T-cell (primary cell): ENCODE results near the gene RBM27. TPM values are rescaled to one million over a fixed set of nuclear protein-coding genes. Genes with fewer than 3 reads are reported as not detected.
A peak's percentile ranks its signal among the peaks of the same experiment; 100 is the strongest.
"Not testable (repeated sequence)": the region's sequence is repeated elsewhere in the genome, so short reads cannot be mapped to it uniquely, and the experiment has no call there.

ENCODE experiments used
- ATAC-seq, 4 experiments: fragments of 200-7000 bp in 3 of 4; fragments of 150-1000 bp in 1 of 4; cut with Tn5 transposase; replicated peaks in 1 of 4; 1 replicate in 3 of 4; 2 replicates in 1 of 4; pipeline ENCODE4 v1.10.0; 2021; ENCODE audit warnings: moderate library complexity in 3 of 4, mild to moderate bottlenecking in 2 of 4, moderate number of reproducible peaks in 1 of 4
- CTCF ChIA-PET, 2 donors: fragments of 300-600 bp; sonication (Branson Sonifier 250); formaldehyde crosslinking; loops; one replicate each; lab custom pipeline; 2022; ENCODE audit warnings: antibody characterized with exemption in 2 of 2; lab: Charles Lee
- POLR2A ChIA-PET, 2 donors: fragments of 300-600 bp; sonication (Branson Sonifier 250); formaldehyde crosslinking; loops; one replicate each; lab custom pipeline; 2022; ENCODE audit warnings: antibody characterized with exemption in 2 of 2; lab: Charles Lee
- DNase-seq, 35 experiments: peaks; one replicate each; pipeline versions ENCODE4 v3.0.0 to v3.0.0-alpha.2; 2013 to 2023
- H3K27ac ChIP-seq: one replicate; pipeline ENCODE4 v1.5.1; 2013; ENCODE audit warnings: low read length
- H3K27me3 ChIP-seq, 2 experiments: replicated peaks in 1 of 2; 1 replicate in 1 of 2; 2 replicates in 1 of 2; pipeline versions ENCODE4 v1.6.1 to v1.7.0; 2013; ENCODE audit warnings: low read length in 1 of 2, mixed read lengths in 1 of 2; ENCODE audit not compliant: control insufficient read depth in 2 of 2, insufficient read depth in 2 of 2; ENCODE audit errors: extremely low read depth in 1 of 2
- H3K36me3 ChIP-seq, 2 donors: 1 replicate in 1 of 2; 2 replicates in 1 of 2; pipeline versions ENCODE4 v1.6.1 to v1.7.0; 2013; ENCODE audit warnings: low read length in 1 of 2; ENCODE audit not compliant: control insufficient read depth in 2 of 2, insufficient read depth in 1 of 2; ENCODE audit errors: extremely low read depth in 1 of 2
- H3K4me1 ChIP-seq, 2 experiments: 1 replicate in 1 of 2; 2 replicates in 1 of 2; pipeline versions ENCODE4 v1.6.1 to v1.7.0; 2013; ENCODE audit warnings: low read length in 2 of 2, mixed read lengths in 1 of 2; ENCODE audit not compliant: insufficient read depth in 2 of 2, control insufficient read depth in 1 of 2; ENCODE audit errors: extremely low read depth in 1 of 2
- H3K4me3 ChIP-seq, 2 donors: 1 replicate in 1 of 2; 2 replicates in 1 of 2; pipeline versions ENCODE4 v1.5.1 to v1.7.0; 2013; ENCODE audit warnings: mild to moderate bottlenecking in 2 of 2, low read length in 1 of 2, moderate library complexity in 1 of 2; ENCODE audit not compliant: control insufficient read depth in 1 of 2; ENCODE audit errors: extremely low read depth in 1 of 2
- H3K9me3 ChIP-seq: 2 replicates; pipeline ENCODE4 v1.7.0; 2013
- H3K27ac Mint-ChIP-seq, 2 donors: one replicate each; pipeline ENCODE4 v1.8.0; 2020 to 2021; ENCODE audit warnings: mild to moderate bottlenecking in 2 of 2, mixed read lengths in 2 of 2
- H3K27me3 Mint-ChIP-seq, 2 donors: one replicate each; pipeline ENCODE4 v1.8.0; 2021 to 2022; ENCODE audit warnings: mixed read lengths in 2 of 2
- H3K36me3 Mint-ChIP-seq: one replicate; pipeline ENCODE4 v1.8.0; 2021; ENCODE audit warnings: mixed read lengths
- H3K4me1 Mint-ChIP-seq, 3 donors: one replicate each; pipeline ENCODE4 v1.8.0; 2020 to 2022; ENCODE audit warnings: mixed read lengths in 3 of 3, mild to moderate bottlenecking in 1 of 3
- H3K4me3 Mint-ChIP-seq, 3 donors: one replicate each; pipeline ENCODE4 v1.8.0; 2020 to 2022; ENCODE audit warnings: mild to moderate bottlenecking in 3 of 3, mixed read lengths in 3 of 3, moderate library complexity in 3 of 3
- H3K9me3 Mint-ChIP-seq, 3 donors: one replicate each; pipeline ENCODE4 v1.8.0; 2020 to 2022; ENCODE audit warnings: mixed read lengths in 3 of 3
- WGBS: methylation state at CpG from one replicate; pipeline ENCODE4 v1.1.5; 2013; ENCODE audit warnings: missing lambda C conversion rate; ENCODE audit not compliant: insufficient coverage; 5-methylcytosine and 5-hydroxymethylcytosine counted together
- total RNA-seq, 35 experiments: library from RNA in 6 of 35; stranded (reverse) in 6 of 35; fragments of 120-200 nt in 1 of 35; gene quantifications; one replicate each; pipeline versions ENCODE4 v1.2.1 to v1.2.4 and lab custom pipeline; 2013 to 2026

RBM27 gene
- total RNA-seq, 5 donors from 2014 or later (not counting 1 experiment from before 2014, with no cell fraction given) = 19.1 to 26.1 (median 24.9) TPM

GRCh38 chr5:146169076-146169475, 34.3 kb upstream of the RBM27 start:
- Histone ChIP-seq H3K4me3 (no peak overlapping the region), H3K4me1 (no peaks in the 10 kb centered on the region), H3K9me3 (no peaks in the 10 kb centered on the region), H3K27ac (no peak overlapping the region), H3K27me3 (no peaks in the 10 kb centered on the region), H3K36me3 (peaks cover 0 to 61% of the 10 kb centered on the region in 2 donors)
- no peak for ATAC-seq
- H3K4me1 Mint-ChIP-seq = peaks cover 10 to 21% (median 11%) of the 10 kb centered on the region in 3 donors
- ChIA-PET POLR2A (no interaction called here), CTCF (no interaction called here)
- peaks cover 59% of the 10 kb centered on the region for H3K36me3 Mint-ChIP-seq
- no peak overlapping the region for H3K4me3 Mint-ChIP-seq
- DNase-seq = no peak
- no peak overlapping the region for H3K27ac Mint-ChIP-seq
- H3K9me3 Mint-ChIP-seq = no peaks in the 10 kb centered on the region
- H3K27me3 Mint-ChIP-seq = no peaks in the 10 kb centered on the region

GRCh38 chr5:146173049-146173448, 30.4 kb upstream of the RBM27 start:
- not testable (repeated sequence) for H3K27me3 ChIP-seq, H3K27ac ChIP-seq, H3K4me3 ChIP-seq, H3K9me3 ChIP-seq, H3K4me3 Mint-ChIP-seq, ATAC-seq, DNase-seq, H3K27me3 Mint-ChIP-seq, H3K27ac Mint-ChIP-seq, H3K4me1 ChIP-seq, H3K9me3 Mint-ChIP-seq
- ChIA-PET POLR2A (interaction anchor here (0.5 to 0.6 kb wide), 5 partner anchors 10 to 132 kb away, joined by 4 to 5 read pairs (median 4); no protein-coding TSS in a partner anchor), CTCF (interaction anchor here in 1 of 2 donors (0.6 kb wide), 1 partner anchor 17 kb away, joined by 3 read pairs; no protein-coding TSS in a partner anchor)
- H3K36me3 Mint-ChIP-seq = peaks cover 39% of the 10 kb centered on the region
- H3K4me1 Mint-ChIP-seq = peaks cover 10 to 22% (median 13%) of the 10 kb centered on the region in 3 donors
- no CpG with 5 or more reads among the region's 8 CpGs for WGBS
- peaks cover 0 to 37% of the 10 kb centered on the region in 2 donors for H3K36me3 ChIP-seq

- Mint-ChIP-seq H3K4me3 (no peak overlapping the region), H3K27me3 (no peaks in the 10 kb centered on the region), H3K36me3 (peaks cover 37% of the 10 kb centered on the region), H3K4me1 (peaks cover 11 to 23% (median 13%) of the 10 kb centered on the region in 3 donors), H3K9me3 (no peaks in the 10 kb centered on the region), H3K27ac (peak overlapping the region in 1 of 2 donors; percentile 9)
- Histone ChIP-seq H3K27ac (no peak overlapping the region), H3K4me3 (no peak overlapping the region), H3K27me3 (no peaks in the 10 kb centered on the region), H3K4me1 (no peaks in the 10 kb centered on the region), H3K9me3 (no peaks in the 10 kb centered on the region), H3K36me3 (peaks cover 0 to 33% of the 10 kb centered on the region in 2 donors)
- no peak for DNase-seq
- WGBS = 68% methylated on average over 3 of the region's 3 CpGs
- ChIA-PET POLR2A (interaction anchor here (0.6 kb wide), 4 partner anchors 41 to 133 kb away, joined by 3 to 4 read pairs (median 4); no protein-coding TSS in a partner anchor), CTCF (interaction anchor here in 1 of 2 donors (0.5 to 0.6 kb wide), 2 partner anchors 16 to 101 kb away, joined by 3 to 4 read pairs; no protein-coding TSS in a partner anchor)
- ATAC-seq = no peak
These were observed 29.8 kb upstream of the RBM27 start for GRCh38 chr5:146173597-146173996.

- no peak overlapping the region for H3K4me3 Mint-ChIP-seq
- H3K36me3 Mint-ChIP-seq = peaks cover 18% of the 10 kb centered on the region
- no peak overlapping the region for H3K27ac Mint-ChIP-seq
- POLR2A ChIA-PET = no interaction called here
- no peaks in the 10 kb centered on the region for H3K27me3 ChIP-seq
- no peak overlapping the region for H3K4me3 ChIP-seq
- H3K9me3 Mint-ChIP-seq = no peaks in the 10 kb centered on the region
- H3K9me3 ChIP-seq = no peaks in the 10 kb centered on the region
- DNase-seq (no peak), ATAC-seq (no peak)
- H3K27ac ChIP-seq = no peak overlapping the region
- H3K36me3 ChIP-seq = peaks cover 0 to 13% of the 10 kb centered on the region in 2 donors
- CTCF ChIA-PET = no interaction called here
- peaks cover 4 to 12% of the 10 kb centered on the region in 2 experiments for H3K4me1 ChIP-seq
- H3K4me1 Mint-ChIP-seq = peaks cover 27 to 37% (median 31%) of the 10 kb centered on the region in 3 donors
- H3K27me3 Mint-ChIP-seq = no peaks in the 10 kb centered on the region
- 96% methylated on average over 3 of the region's 5 CpGs for WGBS
These were observed 26.6 kb upstream of the RBM27 start for GRCh38 chr5:146176805-146177204.

GRCh38 chr5:146179696-146180095, 23.7 kb upstream of the RBM27 start:
- Histone ChIP-seq H3K27me3 (no peaks in the 10 kb centered on the region), H3K4me3 (no peak overlapping the region), H3K27ac (no peak overlapping the region), H3K36me3 (peaks cover 0 to 9% of the 10 kb centered on the region in 2 donors), H3K9me3 (no peaks in the 10 kb centered on the region), H3K4me1 (peaks cover 4 to 25% of the 10 kb centered on the region in 2 experiments)
- POLR2A ChIA-PET = interaction anchor here in 1 of 2 donors (0.7 kb wide), 1 partner anchor 11 kb away, joined by 5 read pairs; no protein-coding TSS in a partner anchor
- DNase-seq = no peak
- no peak overlapping the region for H3K27ac Mint-ChIP-seq
- H3K4me3 Mint-ChIP-seq = peak overlapping the region in 1 of 3 donors; percentile 9
- CTCF ChIA-PET = no interaction called here
- WGBS = 100% methylated on average over 1 of the region's 1 CpG
- ATAC-seq = no peak
- H3K36me3 Mint-ChIP-seq = peaks cover 11% of the 10 kb centered on the region
- H3K27me3 Mint-ChIP-seq = no peaks in the 10 kb centered on the region
- peaks cover 30 to 36% (median 33%) of the 10 kb centered on the region in 3 donors for H3K4me1 Mint-ChIP-seq
- H3K9me3 Mint-ChIP-seq = no peaks in the 10 kb centered on the region

GRCh38 chr5:146183403-146183802, 20.0 kb upstream of the RBM27 start:
- ATAC-seq = not testable (repeated sequence)

More at GRCh38 chr5:146183403-146183802, 20.0 kb upstream of the RBM27 start:
- H3K27ac Mint-ChIP-seq = peak overlapping the region; percentile 93 to 97
- peak in 2 of 35 experiments; percentile 11 to 16 for DNase-seq
- POLR2A ChIA-PET = interaction anchor here (0.6 to 0.9 kb wide), 7 partner anchors 9 to 48 kb away, joined by 3 to 5 read pairs (median 3); no protein-coding TSS in a partner anchor
- H3K36me3 ChIP-seq, H3K9me3 Mint-ChIP-seq, H3K36me3 Mint-ChIP-seq, H3K27me3 ChIP-seq, CTCF ChIA-PET, H3K27me3 Mint-ChIP-seq, H3K9me3 ChIP-seq: not testable (repeated sequence)
- WGBS = 97% methylated on average over 20 of the region's 21 CpGs
- peak overlapping the region; percentile 71 for H3K27ac ChIP-seq
- H3K4me1 Mint-ChIP-seq = peaks cover 27 to 28% (median 28%) of the 10 kb centered on the region in 3 donors
- peaks cover 4 to 25% of the 10 kb centered on the region in 2 experiments for H3K4me1 ChIP-seq
- H3K4me3 ChIP-seq = peak overlapping the region; percentile 68 to 81
- peak overlapping the region; percentile 91 to 100 (median 97) for H3K4me3 Mint-ChIP-seq
